HepG2 (cell line): ENCODE measurements around the gene FFAR4. TPM values are rescaled to one million over a fixed set of nuclear protein-coding genes. Genes with fewer than 3 reads are reported as not detected.

ENCODE experiments used
- ATAC-seq: fragments of 200-7000 bp; cut with Tn5 transposase; 3 replicates; pipeline ENCODE4 v1.9.1; 2020; ENCODE audit warnings: mild to moderate bottlenecking, moderate library complexity
- BruUV-seq: library from RNA; stranded (reverse); fragments of 400-500 nt; replicated peaks from 2 replicates; lab custom pipeline; 2021; lab: Mats Ljungman, UMichigan
- CTCF ChIA-PET: fragments of 300-600 bp; formaldehyde crosslinking; extraction: SDS; loops from one replicate; lab custom pipeline; 2021; ENCODE audit warnings: low total read pairs, inconsistent platforms, low intra/inter-chr PET ratio; lab: Yijun Ruan, JAX
- POLR2A ChIA-PET: fragments of 350-600 bp; sonication (Branson Sonifier 250); formaldehyde crosslinking; loops from one replicate; lab custom pipeline; 2020; ENCODE audit warnings: antibody characterized with exemption, inconsistent platforms; lab: Yijun Ruan, JAX
- DNase-seq: peaks from one replicate; pipeline ENCODE4 v3.0.0-alpha.2; 2015; ENCODE audit warnings: low spot score
- FAIRE-seq: peaks from 3 replicates; lab custom pipeline; 2011; peaks lifted over from hg19 to GRCh38; lab: Jason Lieb, UNC
- H2AFZ ChIP-seq: one replicate; pipeline ENCODE4 v1.6.1; 2011; ENCODE audit warnings: low read length, inconsistent platforms
- H3K27ac ChIP-seq: fragments of 300-600 bp; 3 replicates; pipeline ENCODE4 v1.8.0; 2011; ENCODE audit warnings: mixed run types, mild to moderate bottlenecking, mixed read lengths, low read length, inconsistent platforms; ENCODE audit not compliant: insufficient read depth; ENCODE audit errors: extremely low read length
- H3K27me3 ChIP-seq, 2 experiments: fragments of 200-600 bp in 1 of 2; 2 replicates in 1 of 2; 3 replicates in 1 of 2; pipeline versions ENCODE4 v1.6.0 to v1.8.0; 2011; ENCODE audit warnings: low read length in 2 of 2, mild to moderate bottlenecking in 2 of 2, moderate library complexity in 2 of 2, inconsistent platforms in 1 of 2; ENCODE audit not compliant: insufficient read depth in 2 of 2, control insufficient read depth in 1 of 2
- H3K36me3 ChIP-seq, 2 experiments: fragments of 200-600 bp in 1 of 2; replicated peaks in 1 of 2; 2 replicates in 1 of 2; 3 replicates in 1 of 2; pipeline versions ENCODE4 v1.5.1 to v1.8.0; 2011; ENCODE audit warnings: low read length in 2 of 2, inconsistent platforms in 1 of 2; ENCODE audit not compliant: insufficient read depth in 2 of 2, control insufficient read depth in 1 of 2
- H3K4me1 ChIP-seq: 2 replicates; pipeline ENCODE4 v1.5.1; 2012; ENCODE audit warnings: low read length, inconsistent platforms; ENCODE audit not compliant: insufficient read depth
- H3K4me2 ChIP-seq: 2 replicates; pipeline ENCODE4 v1.6.0; 2011; ENCODE audit warnings: low read depth, low read length, inconsistent platforms
- H3K4me3 ChIP-seq, 3 experiments: fragments of 200-600 bp in 1 of 3; sonication (generic), shearing (Covaris generic) in 1 of 3; replicated peaks in 1 of 3; 2 replicates each; pipeline ENCODE4 v1.5.1; 2011 to 2016; ENCODE audit warnings: low read length in 3 of 3, inconsistent platforms in 2 of 3, low read depth in 2 of 3, mild to moderate bottlenecking in 2 of 3, control low read depth in 1 of 3, mixed read lengths in 1 of 3; ENCODE audit not compliant: insufficient read depth in 1 of 3
- H3K79me2 ChIP-seq: one replicate; pipeline ENCODE4 v1.6.1; 2011; ENCODE audit warnings: low read length, inconsistent platforms; ENCODE audit not compliant: insufficient read depth
- H3K9ac ChIP-seq: 2 replicates; pipeline ENCODE4 v1.6.0; 2011; ENCODE audit warnings: mild to moderate bottlenecking, low read depth, low read length, inconsistent platforms; ENCODE audit not compliant: insufficient read depth
- H3K9me3 ChIP-seq: 2 replicates; pipeline ENCODE4 v1.5.1; 2012; ENCODE audit warnings: mild to moderate bottlenecking, low read length
- H4K20me1 ChIP-seq: 2 replicates; pipeline ENCODE4 v1.6.0; 2011; ENCODE audit warnings: inconsistent platforms, mild to moderate bottlenecking, low read length, moderate library complexity; ENCODE audit not compliant: insufficient read depth
- BRD4 ChIP-seq: sonication (generic); formaldehyde crosslinking; IDR thresholded peaks from 2 replicates; pipeline ENCODE4 v1.4.0; 2020; ENCODE audit warnings: missing genetic modification reagents
- GTF3A ChIP-seq: sonication (generic); formaldehyde crosslinking; conservative IDR thresholded peaks from 2 replicates; pipeline ENCODE4 v1.4.0; 2020; ENCODE audit warnings: mild to moderate bottlenecking, missing genetic modification reagents
- MLX ChIP-seq: IDR thresholded peaks from 2 replicates; pipeline ENCODE4 v1.6.1; 2016
- NFATC3 ChIP-seq: sonication (generic); formaldehyde crosslinking; IDR thresholded peaks from 2 replicates; pipeline ENCODE4 v1.5.1; 2020; ENCODE audit warnings: mild to moderate bottlenecking, missing genetic modification reagents
- NR2C2 ChIP-seq: sonication (generic); formaldehyde crosslinking; IDR thresholded peaks from 2 replicates; pipeline ENCODE4 v1.4.0; 2020; ENCODE audit warnings: missing genetic modification reagents, mild to moderate bottlenecking, moderate library complexity, borderline replicate concordance
- POLR2AphosphoS2 ChIP-seq: IDR thresholded peaks from 2 replicates; pipeline ENCODE4 v1.6.1; 2011; ENCODE audit warnings: low read depth, low read length, improper control_type of control experiment
- PRDM4 ChIP-seq: sonication (generic); formaldehyde crosslinking; IDR thresholded peaks from 2 replicates; pipeline ENCODE4 v1.9.0; 2021; ENCODE audit warnings: missing genetic modification reagents, borderline replicate concordance
- RBM22 ChIP-seq: fragments of 200-400 bp; formaldehyde crosslinking; optimal IDR thresholded peaks from 2 replicates; pipeline ENCODE3; 2017; ENCODE audit warnings: mild to moderate bottlenecking, low read length, moderate library complexity
- REPIN1 ChIP-seq: sonication (generic); formaldehyde crosslinking; IDR thresholded peaks from 2 replicates; pipeline ENCODE4 v1.8.0; 2022; ENCODE audit warnings: missing genetic modification reagents, low read depth, mild to moderate bottlenecking, borderline replicate concordance
- SETDB1 ChIP-seq: sonication (generic); formaldehyde crosslinking; IDR thresholded peaks from 2 replicates; pipeline ENCODE4 v1.5.1; 2020; ENCODE audit warnings: missing genetic modification reagents, mild to moderate bottlenecking, borderline replicate concordance
- TRIM22 ChIP-seq: fragments of 450-650 bp; IDR thresholded peaks from 2 replicates; pipeline ENCODE4 v1.6.1; 2017
- ZBTB21 ChIP-seq: sonication (generic); formaldehyde crosslinking; IDR thresholded peaks from 2 replicates; pipeline ENCODE4 v1.4.0; 2020; ENCODE audit warnings: missing genetic modification reagents
- ZNF383 ChIP-seq: sonication (generic); formaldehyde crosslinking; IDR thresholded peaks from 2 replicates; pipeline ENCODE4 v1.4.0; 2020; ENCODE audit warnings: missing genetic modification reagents, mild to moderate bottlenecking, borderline replicate concordance
- ZNF546 ChIP-seq: sonication (generic); formaldehyde crosslinking; conservative IDR thresholded peaks from 2 replicates; pipeline ENCODE4 v1.8.1; 2023; ENCODE audit warnings: mild to moderate bottlenecking, missing genetic modification reagents
- ZNF558 ChIP-seq: sonication (generic); formaldehyde crosslinking; IDR thresholded peaks from 2 replicates; pipeline ENCODE4 v1.9.0; 2022; ENCODE audit warnings: mild to moderate bottlenecking, missing genetic modification reagents, borderline replicate concordance
- ZNF672 ChIP-seq: sonication (generic); formaldehyde crosslinking; IDR thresholded peaks from 2 replicates; pipeline ENCODE4 v1.8.1; 2022; ENCODE audit warnings: missing genetic modification reagents
- ZNF792 ChIP-seq: IDR thresholded peaks from 2 replicates; pipeline ENCODE4 v1.6.1; 2016
- ZNF878 ChIP-seq: sonication (generic); formaldehyde crosslinking; IDR thresholded peaks from 2 replicates; pipeline ENCODE4 v1.8.1; 2023; ENCODE audit warnings: mild to moderate bottlenecking, missing genetic modification reagents, moderate library complexity
- WGBS: methylation state at CpG from one replicate; pipeline ENCODE4 v1.1.6; 2017; ENCODE audit warnings: low lambda C conversion rate; 5-methylcytosine and 5-hydroxymethylcytosine counted together
- in situ Hi-C: cut with HindIII; loops from 2 replicates; pipeline ENCODE4 v1.10.0; 2017; ENCODE audit warnings: low pct_unique_long_range_greater_than_20kb; ENCODE audit not compliant: extremely low pct_ligation_motif_present
- intact Hi-C: fragments of 100-400 bp; cut with micrococcal nuclease; formaldehyde crosslinking; loops from one replicate; pipeline ENCODE4 v1.10.0; 2022; ENCODE audit not compliant: unreplicated experiment
- polyA plus RNA-seq, 8 experiments: library from polyadenylated mRNA; depleted of rRNA in 3 of 8; stranded (reverse) in 7 of 8; unstranded in 1 of 8; fragments of >200 nt; fragmentation: Illumina TruSeq in 4 of 8; extraction: Trizol in 4 of 8; gene quantifications; 2 replicates each; pipeline versions ENCODE4 v1.2.1 to v1.2.3, GENCODE V29; 2011 to 2016; ENCODE audit warnings: low read depth in 4 of 8, missing spikeins in 1 of 8, mixed read lengths in 1 of 8; ENCODE audit not compliant: insufficient read depth in 1 of 8
- total RNA-seq, 5 experiments: library from RNA; depleted of rRNA; stranded (reverse); fragments of >200 nt; fragmentation: Illumina TruSeq; extraction: Trizol; gene quantifications; 2 replicates each; pipeline ENCODE4 v1.2.3, GENCODE V29; 2016; ENCODE audit warnings: low read depth in 1 of 5
- TF ChIP-seq, protein P1 (sequence below): sonication (generic); formaldehyde crosslinking; IDR thresholded peaks from 2 replicates; pipeline ENCODE4 v1.5.1; 2020; ENCODE audit warnings: mild to moderate bottlenecking, missing genetic modification reagents, moderate library complexity

FFAR4 gene
- total and polyA plus RNA-seq, 2 of the 13 experiments (the other 11 are each of a cell fraction or from before 2014, with no cell fraction given), result 0.09 TPM; not detected in 1

DNA sequence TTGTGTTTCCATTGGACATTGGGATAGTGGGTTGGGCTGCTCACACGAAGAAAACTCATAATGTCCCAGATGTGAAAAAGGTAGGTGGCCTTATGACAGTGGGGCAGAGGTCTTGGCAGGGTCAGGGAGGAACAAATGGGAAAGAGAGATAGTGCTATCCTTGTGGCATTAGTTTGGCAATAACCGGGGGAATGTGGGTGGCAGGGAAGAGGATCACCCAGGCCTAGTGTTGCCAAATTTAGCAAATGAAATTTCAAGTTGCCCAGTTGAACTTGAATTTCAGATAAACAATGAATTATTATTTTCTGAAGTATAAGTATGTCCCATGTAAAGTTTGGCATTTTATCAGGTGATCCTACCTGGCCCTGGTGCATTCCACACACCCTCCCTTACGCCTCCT lies 46.7 kb downstream of the FFAR4 start:
- no peak for ATAC-seq

GRCh38 chr10:93614101-93614825 lies 47.8 kb downstream of the FFAR4 start:
- Histone ChIP-seq H3K9me3 (no peaks in the 10 kb centered on the region), H4K20me1 (no peaks in the 10 kb centered on the region), H3K27ac (no peak overlapping the region), H3K27me3 (no peaks in the 10 kb centered on the region; a peak in 1 of 5 replicates), H3K4me3 (no peak overlapping the region), H3K4me1 (peaks cover 30% of the 10 kb centered on the region), H3K79me2 (no peaks in the 10 kb centered on the region), H3K4me2 (peak overlapping the region; percentile 45), H3K36me3 (no peaks in the 10 kb centered on the region), H3K9ac (no peak overlapping the region), H2AFZ (no peak overlapping the region)
- intact Hi-C loops, result no loop called here
- in situ Hi-C loops, result no loop called here
- POLR2A ChIA-PET, result no interaction called here
- CTCF ChIA-PET, result no interaction called here
- 40% methylated on average over 7 of the region's 7 CpGs for WGBS
- no peak for DNase-seq
- peak; percentile 82 for ATAC-seq
- FAIRE-seq, result peak; percentile 67
- BruUV-seq, result no TSS peak
- TF ChIP-seq TRIM22 (no peak), MLX (CRISPR knock-in tag) (no peak), ZNF546 (CRISPR knock-in tag) (no peak), ZBTB21 (CRISPR knock-in tag) (no peak), NR2C2 (CRISPR knock-in tag) (no peak), ZNF792 (CRISPR knock-in tag) (no peak), PRDM4 (CRISPR knock-in tag) (no peak)

More for the DNA sequence above, 46.7 kb downstream of the FFAR4 start:
- H3K4me3 ChIP-seq, result no peak overlapping the region
- in situ Hi-C loops (no loop called here), intact Hi-C loops (no loop called here)
- POLR2A ChIA-PET, result interaction anchor here (1.2 kb wide), 1 partner anchor 10 kb away, joined by 3 read pairs; no protein-coding TSS in a partner anchor
- H3K9me3 ChIP-seq, result no peaks in the 10 kb centered on the region
- H3K27ac ChIP-seq, result no peak overlapping the region
- peaks cover 30% of the 10 kb centered on the region for H3K4me1 ChIP-seq
- H3K4me2 ChIP-seq, result no peak overlapping the region
- no peaks in the 10 kb centered on the region for H4K20me1 ChIP-seq
- TF ChIP-seq ZNF383 (no peak), NFATC3 (no peak), REPIN1 (CRISPR knock-in tag) (no peak), POLR2AphosphoS2 (no peak), ZNF558 (CRISPR knock-in tag) (no peak), ZNF672 (no peak), BRD4 (CRISPR knock-in tag) (no peak), RBM22 (no peak), SETDB1 (CRISPR knock-in tag) (no peak), ZNF878 (CRISPR knock-in tag) (no peak), GTF3A (CRISPR knock-in tag) (no peak)
- TF ChIP-seq, protein P1, sequence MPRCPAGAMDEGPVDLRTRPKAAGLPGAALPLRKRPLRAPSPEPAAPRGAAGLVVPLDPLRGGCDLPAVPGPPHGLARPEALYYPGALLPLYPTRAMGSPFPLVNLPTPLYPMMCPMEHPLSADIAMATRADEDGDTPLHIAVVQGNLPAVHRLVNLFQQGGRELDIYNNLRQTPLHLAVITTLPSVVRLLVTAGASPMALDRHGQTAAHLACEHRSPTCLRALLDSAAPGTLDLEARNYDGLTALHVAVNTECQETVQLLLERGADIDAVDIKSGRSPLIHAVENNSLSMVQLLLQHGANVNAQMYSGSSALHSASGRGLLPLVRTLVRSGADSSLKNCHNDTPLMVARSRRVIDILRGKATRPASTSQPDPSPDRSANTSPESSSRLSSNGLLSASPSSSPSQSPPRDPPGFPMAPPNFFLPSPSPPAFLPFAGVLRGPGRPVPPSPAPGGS (CRISPR knock-in tag), result no peak
- H3K27me3 ChIP-seq, result no peaks in the 10 kb centered on the region
- no peak for FAIRE-seq
- no peak for DNase-seq
- no TSS peak for BruUV-seq
- no peaks in the 10 kb centered on the region for H3K36me3 ChIP-seq
- 58% methylated on average over 3 of the region's 3 CpGs for WGBS
- no peak overlapping the region for H3K9ac ChIP-seq
- H3K79me2 ChIP-seq, result no peaks in the 10 kb centered on the region
- no peak overlapping the region for H2AFZ ChIP-seq
- CTCF ChIA-PET, result no interaction called here
